Activated CD4-positive, alpha-beta T cell treated with anti-CD3 and anti-CD28 coated beads for 36 hours (primary cell): ENCODE data around the gene HDAC4. TPM values are rescaled to one million over a fixed set of nuclear protein-coding genes. Genes with fewer than 3 reads are reported as not detected.
A peak's percentile ranks its signal among the peaks of the same experiment; 100 is the strongest.

Experiments
- ATAC-seq: fragments of 200-7000 bp; cut with Tn5 transposase; one replicate; pipeline ENCODE4 v1.10.0; 2021; ENCODE audit warnings: mild to moderate bottlenecking, moderate library complexity
- CTCF ChIA-PET: fragments of 350-600 bp; sonication (Branson Sonifier 250); formaldehyde crosslinking; loops from one replicate; lab custom pipeline; 2021; ENCODE audit warnings: antibody characterized with exemption; lab: Charles Lee
- POLR2A ChIA-PET: fragments of 350-600 bp; sonication (Branson Sonifier 250); formaldehyde crosslinking; loops from one replicate; lab custom pipeline; 2021; ENCODE audit warnings: antibody characterized with exemption, inconsistent platforms; lab: Charles Lee
- DNase-seq: peaks from one replicate; pipeline ENCODE4 v3.0.0-alpha.2; 2020
- H3K27ac Mint-ChIP-seq: one replicate; pipeline ENCODE4 v1.8.0; 2021; ENCODE audit warnings: mixed read lengths
- H3K27me3 Mint-ChIP-seq: one replicate; pipeline ENCODE4 v1.8.0; 2021; ENCODE audit warnings: mixed read lengths
- H3K36me3 Mint-ChIP-seq: one replicate; pipeline ENCODE4 v1.8.0; 2021; ENCODE audit warnings: low read depth, mixed read lengths
- H3K4me1 Mint-ChIP-seq: one replicate; pipeline ENCODE4 v1.8.0; 2021; ENCODE audit warnings: mixed read lengths
- H3K4me3 Mint-ChIP-seq: one replicate; pipeline ENCODE4 v1.8.0; 2021; ENCODE audit warnings: mild to moderate bottlenecking, moderate library complexity, mixed read lengths
- H3K9me3 Mint-ChIP-seq: one replicate; pipeline ENCODE4 v1.8.0; 2021; ENCODE audit warnings: low read depth, mixed read lengths
- intact Hi-C, 2 experiments: fragments of 100-400 bp; cut with DNase I in 1 of 2; cut with micrococcal nuclease in 1 of 2; formaldehyde crosslinking; loops; one replicate each; pipeline versions ENCODE4 v1.14.2 to v1.15.1; 2022 to 2024; cut with DNase I, micrococcal nuclease
- total RNA-seq, 2 experiments: library from RNA; stranded (reverse); gene quantifications; one replicate each; pipeline ENCODE4 v1.2.3, GENCODE V29; 2021

The HDAC4 gene
- total RNA-seq, 2 experiments from 2014 or later: 25.4 to 30.4 TPM

DNA sequence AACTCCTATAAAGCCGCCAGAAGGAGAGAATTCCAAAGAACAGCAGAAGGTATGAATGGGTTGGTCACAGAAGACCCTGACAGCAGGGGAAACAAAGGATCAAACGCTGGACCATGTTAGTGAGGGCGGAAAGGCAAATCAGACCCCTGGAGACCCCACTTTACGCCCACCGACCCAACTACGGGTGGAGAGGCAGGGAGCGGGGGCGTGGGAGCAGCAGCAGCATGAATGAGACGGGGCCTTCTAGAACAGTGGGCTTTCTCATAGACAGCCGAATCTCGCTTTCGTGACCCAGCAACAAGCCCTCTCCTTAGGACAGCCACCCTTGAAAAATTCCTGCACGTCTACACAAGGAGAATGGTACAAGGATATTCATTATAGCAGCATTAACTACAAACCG is 191.0 kb downstream of the HDAC4 start:
- ChIA-PET POLR2A (no interaction called here), CTCF (no interaction called here)
- H3K27me3 Mint-ChIP-seq: no peaks in the 10 kb centered on the region
- no peak overlapping the region for H3K4me3 Mint-ChIP-seq
- DNase-seq: no peak
- H3K4me1 Mint-ChIP-seq: peaks cover 53% of the 10 kb centered on the region
- peaks cover 3% of the 10 kb centered on the region for H3K36me3 Mint-ChIP-seq
- intact Hi-C loops: no loop called here
- ATAC-seq: no peak
- no peak overlapping the region for H3K27ac Mint-ChIP-seq
- H3K9me3 Mint-ChIP-seq: no peaks in the 10 kb centered on the region

DNA sequence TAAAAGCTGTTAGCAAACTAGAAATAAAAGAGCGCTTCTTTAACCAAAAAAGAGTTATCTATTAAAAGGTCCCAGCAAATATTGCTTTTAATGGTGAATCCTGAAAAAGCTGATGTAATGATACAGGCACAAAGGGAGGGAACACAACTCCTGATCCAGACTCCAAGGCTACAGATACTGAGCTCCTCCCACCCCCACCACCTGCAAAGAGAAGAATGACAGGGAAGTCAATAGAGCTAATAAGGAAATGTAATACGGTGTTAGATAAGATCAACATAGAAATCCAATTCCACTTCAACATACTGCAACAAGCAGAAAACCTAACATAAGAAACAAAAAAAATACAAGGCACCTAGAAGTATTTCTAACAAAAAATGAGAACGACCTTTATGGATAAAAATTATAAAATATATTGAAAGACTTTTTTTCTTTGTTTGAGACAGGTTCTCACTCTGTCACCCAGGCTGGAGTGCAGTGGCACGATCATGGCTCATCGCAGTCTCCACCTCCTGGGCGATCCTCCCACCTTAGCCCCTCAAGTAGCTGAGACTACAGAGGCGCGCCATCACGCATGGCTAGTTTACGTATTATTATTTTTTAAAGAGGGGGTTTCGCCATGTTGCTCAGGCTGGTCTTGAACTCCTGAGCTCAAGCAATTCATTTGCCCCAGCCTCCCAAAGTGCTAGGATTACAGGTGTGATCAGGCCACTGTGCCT is 192.2 kb downstream of the HDAC4 start:
- Mint-ChIP-seq H3K4me1 (peaks cover 50% of the 10 kb centered on the region), H3K27ac (no peak overlapping the region), H3K27me3 (no peaks in the 10 kb centered on the region), H3K36me3 (no peaks in the 10 kb centered on the region), H3K4me3 (no peak overlapping the region), H3K9me3 (no peaks in the 10 kb centered on the region)
- ATAC-seq (no peak), DNase-seq (no peak)
- ChIA-PET CTCF (interaction anchor here (0.6 kb wide), 1 partner anchor 1027 kb away, joined by 3 read pairs; no protein-coding TSS in a partner anchor), POLR2A (no interaction called here)
- intact Hi-C loops: no loop called here

GRCh38 chr2:239206851-239207250 is 194.0 kb downstream of the HDAC4 start:
- no peak overlapping the region for H3K27ac Mint-ChIP-seq
- peaks cover 43% of the 10 kb centered on the region for H3K4me1 Mint-ChIP-seq
- H3K36me3 Mint-ChIP-seq: no peaks in the 10 kb centered on the region
- POLR2A ChIA-PET: no interaction called here
- CTCF ChIA-PET: no interaction called here
- H3K4me3 Mint-ChIP-seq: no peak overlapping the region
- no peak for ATAC-seq
- DNase-seq: no peak
- H3K9me3 Mint-ChIP-seq: no peaks in the 10 kb centered on the region
- intact Hi-C loops: no loop called here
- H3K27me3 Mint-ChIP-seq: no peaks in the 10 kb centered on the region

GRCh38 chr2:239206042-239206441 is 194.8 kb downstream of the HDAC4 start:
- no peak for ATAC-seq
- intact Hi-C loops: no loop called here
- no peaks in the 10 kb centered on the region for H3K27me3 Mint-ChIP-seq
- H3K9me3 Mint-ChIP-seq: no peaks in the 10 kb centered on the region
- H3K4me1 Mint-ChIP-seq: peaks cover 35% of the 10 kb centered on the region
- H3K4me3 Mint-ChIP-seq: no peak overlapping the region
- ChIA-PET POLR2A (no interaction called here), CTCF (interaction anchor here (0.6 to 1.6 kb wide), 3 partner anchors 50 to 128 kb away, joined by 3 read pairs; no protein-coding TSS in a partner anchor)
- no peaks in the 10 kb centered on the region for H3K36me3 Mint-ChIP-seq
- no peak for DNase-seq
- no peak overlapping the region for H3K27ac Mint-ChIP-seq

- DNase-seq (peak; percentile 6), ATAC-seq (no peak)
- Mint-ChIP-seq H3K36me3 (no peaks in the 10 kb centered on the region), H3K27ac (peak overlapping the region; percentile 11), H3K9me3 (no peaks in the 10 kb centered on the region), H3K4me1 (peaks cover 35% of the 10 kb centered on the region), H3K27me3 (no peaks in the 10 kb centered on the region), H3K4me3 (peak overlapping the region; percentile 7)
- POLR2A ChIA-PET: no interaction called here
- intact Hi-C loops: no loop called here
- CTCF ChIA-PET: interaction anchor here (1.0 to 1.6 kb wide), 2 partner anchors 51 to 65 kb away, joined by 3 read pairs; no protein-coding TSS in a partner anchor
Measured at GRCh38 chr2:239204876-239205468, 195.8 kb downstream of the HDAC4 start.

GRCh38 chr2:239204136-239204875 is 196.5 kb downstream of the HDAC4 start:
- peaks cover 35% of the 10 kb centered on the region for H3K4me1 Mint-ChIP-seq
- DNase-seq (peak; percentile 2), ATAC-seq (no peak)
- no peak overlapping the region for H3K4me3 Mint-ChIP-seq
- ChIA-PET POLR2A (no interaction called here), CTCF (interaction anchor here (1.0 kb wide), 1 partner anchor 21 kb away, joined by 3 read pairs; no protein-coding TSS in a partner anchor)
- H3K9me3 Mint-ChIP-seq: no peaks in the 10 kb centered on the region
- no peaks in the 10 kb centered on the region for H3K27me3 Mint-ChIP-seq
- intact Hi-C loops: no loop called here
- H3K27ac Mint-ChIP-seq: no peak overlapping the region
- no peaks in the 10 kb centered on the region for H3K36me3 Mint-ChIP-seq

GRCh38 chr2:239203443-239204135 is 197.2 kb downstream of the HDAC4 start:
- H3K27me3 Mint-ChIP-seq: no peaks in the 10 kb centered on the region
- H3K27ac Mint-ChIP-seq: no peak overlapping the region
- ChIA-PET CTCF (interaction anchor here (1.0 kb wide), 1 partner anchor 20 kb away, joined by 3 read pairs; no protein-coding TSS in a partner anchor), POLR2A (no interaction called here)
- no peaks in the 10 kb centered on the region for H3K9me3 Mint-ChIP-seq
- intact Hi-C loops: no loop called here
- H3K4me1 Mint-ChIP-seq: peaks cover 35% of the 10 kb centered on the region
- H3K36me3 Mint-ChIP-seq: no peaks in the 10 kb centered on the region
- peak; percentile 0 for DNase-seq
- ATAC-seq: no peak
- H3K4me3 Mint-ChIP-seq: no peak overlapping the region

- ATAC-seq (no peak), DNase-seq (no peak)
- Mint-ChIP-seq H3K36me3 (no peaks in the 10 kb centered on the region), H3K27ac (no peak overlapping the region), H3K4me3 (no peak overlapping the region), H3K27me3 (no peaks in the 10 kb centered on the region), H3K4me1 (peaks cover 32% of the 10 kb centered on the region), H3K9me3 (no peaks in the 10 kb centered on the region)
- ChIA-PET POLR2A (no interaction called here), CTCF (interaction anchor here (0.6 kb wide), 1 partner anchor 59 kb away, joined by 3 read pairs; no protein-coding TSS in a partner anchor)
- intact Hi-C loops: no loop called here
Measured at GRCh38 chr2:239202836-239203235, 198.0 kb downstream of the HDAC4 start.

- Mint-ChIP-seq H3K9me3 (no peaks in the 10 kb centered on the region), H3K4me1 (peaks cover 32% of the 10 kb centered on the region), H3K27ac (no peak overlapping the region), H3K4me3 (no peak overlapping the region), H3K36me3 (no peaks in the 10 kb centered on the region), H3K27me3 (no peaks in the 10 kb centered on the region)
- ATAC-seq: no peak
- DNase-seq: no peak
- ChIA-PET POLR2A (no interaction called here), CTCF (interaction anchor here (0.6 kb wide), 1 partner anchor 59 kb away, joined by 3 read pairs; no protein-coding TSS in a partner anchor)
- intact Hi-C loops: no loop called here
Measured at GRCh38 chr2:239202343-239202742, 198.5 kb downstream of the HDAC4 start.

GRCh38 chr2:239201884-239202283 is 198.9 kb downstream of the HDAC4 start:
- Mint-ChIP-seq H3K9me3 (no peaks in the 10 kb centered on the region), H3K27me3 (no peaks in the 10 kb centered on the region), H3K36me3 (no peaks in the 10 kb centered on the region), H3K4me1 (peaks cover 34% of the 10 kb centered on the region), H3K4me3 (no peak overlapping the region), H3K27ac (no peak overlapping the region)
- intact Hi-C loops: no loop called here
- ATAC-seq (no peak), DNase-seq (no peak)
- ChIA-PET CTCF (no interaction called here), POLR2A (no interaction called here)

DNA sequence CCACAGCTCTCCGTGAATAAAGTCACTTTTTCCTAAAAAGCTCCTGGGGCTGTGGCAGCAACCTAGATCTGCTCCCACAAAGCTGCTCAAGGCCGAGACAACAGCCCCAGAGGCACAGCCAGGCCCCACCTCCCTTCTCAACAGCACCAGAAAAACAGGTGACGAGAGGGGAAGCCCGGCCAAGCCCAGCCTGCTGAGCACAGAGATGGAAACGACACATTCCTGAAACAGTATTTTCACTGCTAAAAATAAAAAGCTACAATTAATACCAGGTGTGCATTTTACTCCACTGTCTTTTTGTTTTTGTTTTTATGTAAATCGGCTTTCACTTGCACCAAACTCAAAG is 199.3 kb downstream of the HDAC4 start:
- CTCF ChIA-PET: no interaction called here
- Mint-ChIP-seq H3K4me1 (peaks cover 31% of the 10 kb centered on the region), H3K27ac (no peak overlapping the region), H3K36me3 (no peaks in the 10 kb centered on the region), H3K9me3 (no peaks in the 10 kb centered on the region), H3K27me3 (no peaks in the 10 kb centered on the region), H3K4me3 (no peak overlapping the region)
- POLR2A ChIA-PET: no interaction called here
- no peak for DNase-seq
- intact Hi-C loops: no loop called here
- ATAC-seq: no peak
